Mononuclear cell (primary cell): ENCODE measurements around the gene LDLRAP1. TPM values are rescaled to one million over a fixed set of nuclear protein-coding genes. Genes with fewer than 3 reads are reported as not detected.
"Not testable (repeated sequence)": the region's sequence is repeated elsewhere in the genome, so short reads cannot be mapped to it uniquely, and the experiment has no call there.

ENCODE experiments used
- H3K27me3 ChIP-seq: 2 replicates; pipeline ENCODE4 v1.6.0; 2011; ENCODE audit warnings: low read length, control low read depth; ENCODE audit not compliant: insufficient read depth
- H3K4me1 ChIP-seq: 2 replicates; pipeline ENCODE4 v1.5.1; 2011; ENCODE audit warnings: mild to moderate bottlenecking, low read length, control low read depth; ENCODE audit not compliant: insufficient read depth
- H3K4me3 ChIP-seq: 2 replicates; pipeline ENCODE4 v1.5.1; 2011; ENCODE audit warnings: mild to moderate bottlenecking, low read length, moderate library complexity
- H3K9me3 ChIP-seq: 2 replicates; pipeline ENCODE4 v1.5.1; 2011; ENCODE audit warnings: low read depth, mild to moderate bottlenecking, control low read depth, low read length
- total RNA-seq: library from RNA; depleted of rRNA; stranded (reverse); fragments of >200 nt; gene quantifications from one replicate; pipeline ENCODE4 v1.2.3, GENCODE V29; 2012

The LDLRAP1 gene, protein sequence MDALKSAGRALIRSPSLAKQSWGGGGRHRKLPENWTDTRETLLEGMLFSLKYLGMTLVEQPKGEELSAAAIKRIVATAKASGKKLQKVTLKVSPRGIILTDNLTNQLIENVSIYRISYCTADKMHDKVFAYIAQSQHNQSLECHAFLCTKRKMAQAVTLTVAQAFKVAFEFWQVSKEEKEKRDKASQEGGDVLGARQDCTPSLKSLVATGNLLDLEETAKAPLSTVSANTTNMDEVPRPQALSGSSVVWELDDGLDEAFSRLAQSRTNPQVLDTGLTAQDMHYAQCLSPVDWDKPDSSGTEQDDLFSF
- total RNA-seq: 34.5 TPM

DNA sequence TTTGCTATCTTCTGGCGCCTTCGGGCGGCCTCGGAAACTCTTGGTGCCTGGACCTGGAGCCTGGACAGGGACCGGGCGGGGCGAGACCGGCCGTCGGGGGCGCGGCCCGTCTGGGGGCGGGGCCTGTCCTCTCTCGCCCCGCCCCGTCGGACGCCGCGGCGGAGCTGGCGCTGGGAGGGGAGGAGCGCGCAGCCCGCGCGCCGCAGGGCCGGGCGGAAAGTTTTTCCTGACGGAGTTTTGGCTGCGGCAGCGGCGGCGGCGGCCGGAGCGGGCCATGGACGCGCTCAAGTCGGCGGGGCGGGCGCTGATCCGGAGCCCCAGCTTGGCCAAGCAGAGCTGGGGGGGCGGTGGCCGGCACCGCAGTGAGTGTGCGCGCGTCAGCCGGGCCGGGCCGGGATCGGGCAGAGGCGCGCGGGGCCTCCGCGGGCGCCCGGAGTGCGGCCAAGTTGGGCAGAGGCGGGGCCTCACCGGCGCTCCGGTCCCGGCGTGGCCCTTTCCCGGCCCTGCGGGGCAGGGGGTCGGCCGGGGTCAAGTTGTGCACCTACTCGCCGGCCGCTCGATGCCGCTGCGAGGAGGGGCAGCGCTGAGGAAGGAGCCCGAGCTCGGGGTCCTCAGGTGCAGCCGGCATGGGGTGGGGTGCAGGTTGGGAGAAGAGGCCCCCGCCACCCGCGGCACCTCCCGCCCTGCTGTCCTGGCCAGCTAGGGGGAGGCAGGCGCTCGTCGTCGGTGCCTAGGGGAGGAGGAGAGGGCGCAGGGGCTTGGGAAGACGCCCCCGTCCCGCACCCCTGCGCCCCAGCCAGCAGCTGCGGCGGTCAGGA lies at the start of gene LDLRAP1:
Gene LDLRAP1 (plus strand): TSS at position 182 of the 818 bp plus-strand sequence. CDS start 93 bp downstream, at position 275.
- Histone ChIP-seq H3K4me1 (peaks cover 32% of the 10 kb centered on the region), H3K4me3 (peak within 1 kb of the TSS; percentile 57), H3K9me3 (no peaks in the 10 kb centered on the region), H3K27me3 (no peaks in the 10 kb centered on the region)

DNA sequence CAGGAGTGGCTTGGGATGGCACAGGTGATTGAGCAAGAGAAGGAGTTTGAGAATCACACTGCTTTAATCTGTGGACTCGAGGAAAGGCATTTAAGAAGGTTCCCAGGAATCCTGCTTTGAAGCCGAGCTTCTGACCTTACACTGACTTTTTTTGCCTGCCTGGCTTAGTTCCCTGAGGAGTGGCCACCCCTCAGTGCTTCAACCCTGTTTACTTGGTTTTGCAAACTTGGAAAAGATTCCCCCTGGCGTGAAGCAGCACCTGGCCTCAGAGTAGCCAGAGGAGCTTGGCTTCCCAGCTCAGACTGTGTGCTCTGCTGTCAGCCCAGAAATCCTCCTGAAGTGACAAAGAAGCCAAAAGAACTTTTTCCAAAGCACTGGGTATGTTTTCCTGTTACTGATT lies 48.5 kb upstream of the LDLRAP1 start:
- H3K27me3 ChIP-seq: no peaks in the 10 kb centered on the region
- H3K4me3 ChIP-seq: no peak overlapping the region
- H3K9me3 ChIP-seq: no peaks in the 10 kb centered on the region
- no peaks in the 10 kb centered on the region for H3K4me1 ChIP-seq

DNA sequence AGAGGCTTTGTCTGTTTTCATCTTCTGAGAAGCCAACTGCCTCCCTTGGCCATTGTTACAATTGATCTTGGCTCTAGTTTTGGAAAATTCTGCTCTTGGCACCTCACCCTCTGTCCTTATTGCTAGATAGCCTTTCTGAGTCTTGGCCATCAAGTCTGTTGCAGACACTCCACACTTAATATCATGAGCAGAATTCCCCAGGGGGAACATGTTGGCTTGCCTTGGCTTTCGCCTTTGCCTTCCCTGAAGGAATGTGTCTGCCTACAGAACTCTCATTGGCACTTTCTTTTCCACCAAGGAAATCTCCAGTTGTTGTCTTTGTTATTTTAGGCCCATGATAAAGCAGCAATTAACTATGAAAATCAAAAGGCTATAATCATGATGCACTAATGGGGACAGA lies 42.7 kb upstream of the LDLRAP1 start:
- Histone ChIP-seq H3K4me3 (no peak overlapping the region), H3K4me1 (peaks cover 4% of the 10 kb centered on the region), H3K9me3 (no peaks in the 10 kb centered on the region), H3K27me3 (no peaks in the 10 kb centered on the region)

DNA sequence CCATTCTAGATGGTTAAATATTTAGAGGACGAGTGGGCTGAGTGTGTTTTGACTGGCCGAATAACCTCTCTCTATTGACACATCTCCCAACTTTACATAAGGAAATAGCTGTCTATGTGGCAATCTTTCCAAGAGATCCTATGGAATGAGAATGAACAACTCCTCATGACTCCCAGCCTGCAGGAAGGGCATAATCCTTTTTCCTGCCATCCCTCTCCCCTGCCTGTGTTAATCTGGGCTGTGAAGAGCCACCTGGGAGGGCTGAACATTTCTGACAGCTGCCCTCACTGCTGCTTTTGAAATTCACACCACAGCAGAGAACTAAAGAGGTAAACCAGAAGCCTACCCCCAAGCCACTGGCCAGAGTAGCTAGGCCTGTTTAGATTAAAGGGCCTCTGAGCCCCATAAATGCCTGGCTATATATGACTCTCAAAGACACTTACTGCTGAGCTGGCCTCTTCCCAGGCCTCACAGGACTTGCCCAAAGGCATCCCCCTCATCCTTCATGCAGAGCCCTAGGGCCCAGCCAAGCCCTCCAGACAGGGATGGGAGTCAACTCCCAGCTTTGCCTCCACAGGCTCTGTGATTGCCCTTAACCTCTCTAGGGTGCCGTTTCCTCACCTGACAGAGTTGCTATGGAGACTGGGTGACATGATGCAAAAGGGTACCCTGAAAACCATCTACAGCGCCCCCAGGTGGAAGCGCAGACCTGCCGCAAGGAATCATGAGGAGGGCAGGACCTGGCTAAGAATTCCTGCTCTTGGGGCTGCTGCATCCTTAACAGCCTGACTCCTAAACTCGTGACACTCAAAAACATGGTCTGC lies 42.0 kb upstream of the LDLRAP1 start:
- Histone ChIP-seq H3K9me3 (no peaks in the 10 kb centered on the region), H3K4me3 (no peak overlapping the region), H3K27me3 (no peaks in the 10 kb centered on the region), H3K4me1 (peaks cover 4% of the 10 kb centered on the region)

DNA sequence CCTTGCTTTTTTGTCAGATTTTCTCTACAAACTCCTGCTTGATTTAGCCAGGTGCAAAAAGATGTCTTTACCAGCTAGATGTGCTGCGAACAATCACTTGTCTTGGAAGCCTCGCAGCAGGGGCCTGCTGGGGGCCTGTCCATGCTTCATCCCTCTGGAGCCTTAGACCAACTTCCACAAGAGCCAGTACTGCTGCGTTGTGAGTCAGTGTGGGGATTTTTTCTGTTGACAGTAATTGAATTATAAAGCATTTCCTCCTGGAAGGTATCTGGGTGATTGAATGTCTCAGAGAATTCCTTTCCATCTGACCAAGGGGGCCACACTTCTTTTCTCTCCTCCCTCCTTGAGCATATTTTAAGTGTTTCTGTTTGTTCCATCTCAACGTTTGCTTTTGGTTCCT lies 40.4 kb upstream of the LDLRAP1 start:
- Histone ChIP-seq H3K4me3 (no peak overlapping the region), H3K4me1 (peaks cover 4% of the 10 kb centered on the region), H3K27me3 (no peaks in the 10 kb centered on the region), H3K9me3 (no peaks in the 10 kb centered on the region)

DNA sequence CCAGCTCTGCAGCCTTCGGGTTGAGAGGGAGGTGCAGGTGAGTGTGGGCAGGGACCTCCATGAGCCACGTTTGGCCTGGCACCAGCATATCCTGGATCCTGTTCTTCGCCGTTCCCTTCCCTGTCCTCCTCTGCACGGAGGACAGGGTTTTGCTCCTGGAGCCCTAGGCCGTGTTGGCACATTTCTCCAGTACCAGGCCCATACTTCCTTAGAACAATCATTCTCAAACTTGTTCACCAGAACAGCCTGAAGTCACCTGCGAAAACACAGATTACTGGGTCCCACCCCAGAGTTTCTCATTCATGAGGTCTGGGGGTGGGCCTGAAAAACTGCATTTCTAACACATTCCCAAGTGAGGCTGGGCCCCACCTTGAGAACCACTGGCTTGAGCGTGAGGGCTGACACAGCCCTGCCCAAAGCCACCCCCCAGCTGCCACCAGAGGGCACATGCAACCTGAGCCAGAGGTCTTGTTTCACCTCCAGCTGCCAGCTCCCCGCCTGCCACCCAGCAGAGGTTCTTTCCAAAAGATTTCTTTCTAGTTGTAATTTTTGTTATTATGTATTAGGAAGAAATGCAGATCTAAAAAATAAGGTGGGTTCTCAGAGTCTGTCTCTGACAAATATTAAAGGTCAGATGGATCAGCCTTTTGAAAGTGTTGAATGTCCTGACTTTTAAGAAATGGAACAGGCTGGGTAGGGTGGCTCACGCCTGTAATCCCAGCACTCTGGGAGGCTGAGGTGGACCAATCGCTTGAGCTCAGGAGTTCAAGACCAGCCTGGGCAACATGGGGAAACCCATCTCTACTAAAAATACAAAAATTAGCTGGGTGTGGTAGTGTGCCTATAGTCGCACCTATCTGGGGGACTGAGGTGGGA lies 39.6 kb upstream of the LDLRAP1 start:
- H3K27me3 ChIP-seq: no peaks in the 10 kb centered on the region
- H3K9me3 ChIP-seq: no peaks in the 10 kb centered on the region
- no peak overlapping the region for H3K4me3 ChIP-seq
- H3K4me1 ChIP-seq: peaks cover 4% of the 10 kb centered on the region

DNA sequence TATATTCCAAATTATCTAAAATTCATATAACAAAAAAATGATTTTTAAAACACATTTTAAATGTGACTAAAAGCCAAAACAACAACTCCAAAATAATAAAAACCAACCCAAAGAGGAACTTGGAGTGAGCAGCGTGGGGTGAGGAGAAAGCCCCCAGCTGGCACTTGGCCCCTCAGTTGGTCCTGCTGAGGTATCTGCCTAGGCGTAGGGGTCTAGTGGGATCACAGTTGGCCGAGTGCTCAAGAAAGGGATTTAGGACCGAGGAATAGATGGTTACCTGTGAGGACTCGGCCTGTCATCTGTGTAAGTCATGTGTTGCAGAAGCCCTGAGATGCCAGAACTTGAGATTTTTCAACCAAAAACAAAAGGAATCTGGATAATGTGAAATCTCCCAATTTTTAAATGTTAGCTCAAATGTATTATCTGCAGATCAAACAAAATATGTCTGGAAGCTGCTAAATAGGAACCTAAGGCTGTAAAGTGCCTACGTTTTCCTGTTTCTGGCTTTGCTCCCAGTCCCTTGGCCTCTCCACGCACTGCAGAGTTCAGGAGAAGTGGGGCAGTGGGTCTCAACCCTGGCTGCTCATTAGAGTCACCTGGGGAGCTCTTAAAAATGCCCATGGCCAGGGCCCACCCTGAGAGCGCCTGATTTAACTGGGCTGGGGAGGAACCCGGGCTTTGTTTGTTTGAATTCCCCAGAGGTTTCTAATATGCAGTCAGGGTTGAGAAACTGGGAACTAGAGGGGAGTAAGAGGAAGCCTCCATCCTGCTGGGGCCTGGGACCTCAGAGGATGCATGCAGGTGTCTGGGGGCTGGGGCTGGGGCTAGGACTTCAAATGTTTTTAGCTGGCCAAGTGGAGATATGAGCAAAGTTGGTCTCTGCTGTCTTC lies 38.5 kb upstream of the LDLRAP1 start:
- peaks cover 4% of the 10 kb centered on the region for H3K4me1 ChIP-seq
- no peaks in the 10 kb centered on the region for H3K27me3 ChIP-seq
- H3K4me3 ChIP-seq: no peak overlapping the region
- no peaks in the 10 kb centered on the region for H3K9me3 ChIP-seq

DNA sequence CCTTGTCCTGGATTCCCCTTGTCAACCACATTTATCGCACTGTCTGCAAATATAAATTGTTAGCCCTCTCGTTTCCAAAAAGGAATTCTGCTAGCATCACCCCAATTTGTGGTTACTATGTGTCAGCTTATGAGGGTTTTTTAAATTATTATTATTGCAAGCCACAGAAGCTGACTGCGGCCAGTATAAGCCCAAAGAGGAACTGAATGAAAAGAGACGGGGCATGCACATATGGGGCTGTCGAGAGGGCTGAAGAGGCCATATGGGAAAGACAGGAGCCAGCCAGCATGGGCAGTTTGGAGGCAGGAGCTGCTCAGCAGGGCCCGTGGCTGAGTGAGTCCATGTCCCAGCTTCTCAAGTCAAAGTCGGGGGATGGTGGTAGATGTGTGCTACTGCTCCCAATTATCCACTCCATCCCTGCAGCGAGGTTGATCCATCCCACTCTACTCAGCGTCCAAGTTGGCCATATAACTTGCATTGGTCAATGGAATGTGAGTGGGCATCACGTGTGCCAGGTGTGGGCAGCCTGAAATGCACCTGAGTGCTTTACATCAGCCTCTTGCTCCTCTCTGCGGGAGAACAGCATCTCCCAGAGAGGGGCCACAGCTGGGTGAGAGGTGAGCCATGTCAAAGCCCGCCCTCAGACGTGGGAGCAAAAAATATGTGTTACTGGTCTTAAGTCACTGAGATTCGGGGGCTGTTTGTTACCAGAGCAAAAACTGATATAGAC lies 37.6 kb upstream of the LDLRAP1 start:
- peaks cover 4% of the 10 kb centered on the region for H3K4me1 ChIP-seq
- no peak overlapping the region for H3K4me3 ChIP-seq
- no peaks in the 10 kb centered on the region for H3K9me3 ChIP-seq
- H3K27me3 ChIP-seq: no peaks in the 10 kb centered on the region

DNA sequence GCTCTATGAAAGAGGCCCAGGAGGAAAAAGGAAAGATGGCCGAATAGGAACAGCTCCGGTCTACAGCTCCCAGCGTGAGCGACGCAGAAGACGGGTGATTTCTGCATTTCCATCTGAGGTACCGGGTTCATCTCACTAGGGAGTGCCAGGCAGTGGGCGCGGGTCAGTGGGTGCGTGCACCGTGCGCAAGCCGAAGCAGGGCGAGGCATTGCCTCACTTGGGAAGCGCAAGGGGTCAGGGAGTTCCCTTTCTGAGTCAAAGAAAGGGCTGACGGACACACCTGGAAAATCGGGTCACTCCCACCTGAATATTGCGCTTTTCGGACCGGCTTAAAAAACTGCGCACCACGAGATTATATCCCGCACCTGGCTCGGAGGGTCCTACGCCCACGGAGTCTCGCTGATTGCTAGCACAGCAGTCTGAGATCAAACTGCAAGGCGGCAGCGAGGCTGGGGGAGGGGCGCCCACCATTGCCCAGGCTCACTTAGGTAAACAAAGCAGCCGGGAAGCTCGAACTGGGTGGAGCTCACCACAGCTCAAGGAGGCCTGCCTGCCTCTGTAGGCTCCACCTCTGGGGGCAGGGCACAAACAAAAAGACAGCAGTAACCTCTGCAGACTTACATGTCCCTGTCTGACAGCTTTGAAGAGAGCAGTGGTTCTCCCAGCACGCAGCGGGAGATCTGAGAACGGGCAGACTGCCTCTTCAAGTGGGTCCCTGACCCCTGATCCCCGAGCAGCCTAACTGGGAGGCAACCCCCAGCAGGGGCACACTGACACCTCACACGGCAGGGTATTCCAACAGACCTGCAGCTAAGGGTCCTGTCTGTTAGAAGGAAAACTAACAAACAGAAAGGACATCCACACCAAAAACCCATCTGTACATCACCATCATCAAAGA lies 36.6 kb upstream of the LDLRAP1 start:
- H3K9me3 ChIP-seq, H3K27me3 ChIP-seq, H3K4me3 ChIP-seq, H3K4me1 ChIP-seq: not testable (repeated sequence)

DNA sequence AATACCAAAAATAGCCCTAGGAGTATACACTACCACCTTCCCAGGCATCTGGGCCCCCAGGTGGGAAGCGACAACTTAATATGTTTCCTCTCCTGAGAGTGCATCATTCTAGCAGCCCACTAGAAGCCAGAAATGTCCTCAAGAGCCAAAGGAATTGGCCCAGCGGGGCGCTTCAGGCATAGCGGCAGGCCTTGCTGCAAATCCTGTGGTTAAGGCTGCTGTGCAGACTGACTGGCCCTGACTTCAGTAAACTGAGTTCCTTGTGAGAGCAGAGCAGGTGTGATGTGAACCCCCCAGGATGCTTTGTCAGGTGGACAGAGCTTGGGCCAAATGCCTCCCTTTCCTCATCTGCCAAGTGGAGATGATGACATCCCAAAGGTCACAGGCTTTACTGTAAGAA lies 29.7 kb upstream of the LDLRAP1 start:
- Histone ChIP-seq H3K9me3 (no peaks in the 10 kb centered on the region), H3K4me3 (no peak overlapping the region), H3K4me1 (no peaks in the 10 kb centered on the region), H3K27me3 (no peaks in the 10 kb centered on the region)

DNA sequence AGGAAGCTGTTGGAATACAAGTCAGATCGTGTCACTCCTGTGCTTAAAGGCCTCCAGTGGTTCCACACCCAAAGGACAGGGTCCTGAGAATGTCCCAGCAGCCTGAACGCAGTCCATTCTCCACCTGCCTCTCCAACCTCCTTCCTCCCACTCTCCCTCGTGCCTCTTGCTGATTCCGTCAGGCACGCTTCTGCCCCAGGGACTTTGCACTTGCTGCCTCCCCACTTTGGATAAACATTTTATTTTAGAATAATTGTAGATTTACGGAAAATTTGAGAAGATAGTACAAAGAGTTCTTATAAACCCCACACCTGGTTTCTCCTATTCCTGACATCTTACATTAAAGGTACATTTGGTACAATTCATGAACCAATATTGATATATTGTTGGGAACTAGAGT lies 28.4 kb upstream of the LDLRAP1 start:
- Histone ChIP-seq H3K27me3 (no peaks in the 10 kb centered on the region), H3K4me3 (no peak overlapping the region), H3K9me3 (no peaks in the 10 kb centered on the region), H3K4me1 (no peaks in the 10 kb centered on the region)

DNA sequence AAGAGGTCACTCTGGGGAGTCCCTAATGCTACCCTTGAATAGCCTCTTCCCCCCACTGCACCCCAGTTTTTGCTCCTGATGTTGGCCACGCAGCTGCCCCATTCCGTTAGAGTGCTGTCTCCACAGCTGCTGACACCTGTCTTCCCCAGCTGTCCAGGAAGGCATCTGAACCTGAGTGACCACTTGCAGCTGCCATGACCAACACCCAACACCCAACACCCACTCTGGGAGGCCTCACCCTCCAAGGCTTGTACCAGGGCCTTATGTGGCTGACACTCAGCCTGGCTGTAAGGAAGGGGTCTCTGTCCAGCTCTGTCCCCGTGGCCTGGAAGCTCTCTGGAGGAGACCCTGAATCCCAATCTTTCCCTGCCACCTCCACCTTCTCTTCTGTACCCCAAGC lies 26.7 kb upstream of the LDLRAP1 start:
- Histone ChIP-seq H3K27me3 (no peaks in the 10 kb centered on the region), H3K4me1 (peaks cover 4% of the 10 kb centered on the region), H3K4me3 (no peak overlapping the region), H3K9me3 (no peaks in the 10 kb centered on the region)
